Measurements from ENCODE around the gene YIPF3. TPM values are rescaled to one million over a fixed set of nuclear protein-coding genes. Genes with fewer than 3 reads are reported as not detected.

The YIPF3 gene
- polyA plus RNA-seq, 1 donor (not counting 4 experiments of a cell fraction or from before 2014, with no cell fraction given): 136 TPM

- Histone ChIP-seq H3K4me2 (ENCODE audit: control insufficient read depth, extremely low read depth, insufficient read depth, low read depth, low read length) (no peak overlapping the region), H2AFZ (ENCODE audit: control insufficient read depth, low read length) (no peak overlapping the region), H3K9me1 (ENCODE audit: control insufficient read depth, extremely low read depth, insufficient read depth, low read length) (no peaks in the 10 kb centered on the region), H3K27ac (ENCODE audit: control insufficient read depth, insufficient read depth, low read length) (no peak overlapping the region), H3K4me3 (ENCODE audit: control insufficient read depth in 2 of 3, extremely low read depth in 1 of 3, insufficient read depth in 2 of 3, low read depth in 1 of 3, low read length in 3 of 3) (no peak overlapping the region), H3K27me3 (ENCODE audit: control insufficient read depth, extremely low read depth, insufficient read depth, low read length) (no peaks in the 10 kb centered on the region), H3K4me1 (ENCODE audit: control insufficient read depth, extremely low read depth, insufficient read depth, low read length) (no peaks in the 10 kb centered on the region), H3K79me2 (ENCODE audit: control insufficient read depth, insufficient read depth, low read length) (no peaks in the 10 kb centered on the region), H3K36me3 (ENCODE audit: control insufficient read depth in 2 of 2, extremely low read depth in 1 of 2, insufficient read depth in 2 of 2, low read length in 2 of 2) (peaks cover 34 to 46% of the 10 kb centered on the region in 2 experiments), H3K9ac (ENCODE audit: control insufficient read depth, extremely low read depth, insufficient read depth, low read length) (no peak overlapping the region), H3K9me3 (ENCODE audit: control insufficient read depth, low read depth, low read length) (no peaks in the 10 kb centered on the region), H4K20me1 (ENCODE audit: control insufficient read depth, extremely low read depth, insufficient read depth, low read length) (no peaks in the 10 kb centered on the region)
- dilution Hi-C loops (cut with MboI; ENCODE audit: extremely low pct_ligation_motif_present, low sequenced_read_pairs): no loop called here
- no peak for DNase-seq (ENCODE audit: low read depth, low spot score)
- FAIRE-seq: no peak
- TF ChIP-seq, protein P1, sequence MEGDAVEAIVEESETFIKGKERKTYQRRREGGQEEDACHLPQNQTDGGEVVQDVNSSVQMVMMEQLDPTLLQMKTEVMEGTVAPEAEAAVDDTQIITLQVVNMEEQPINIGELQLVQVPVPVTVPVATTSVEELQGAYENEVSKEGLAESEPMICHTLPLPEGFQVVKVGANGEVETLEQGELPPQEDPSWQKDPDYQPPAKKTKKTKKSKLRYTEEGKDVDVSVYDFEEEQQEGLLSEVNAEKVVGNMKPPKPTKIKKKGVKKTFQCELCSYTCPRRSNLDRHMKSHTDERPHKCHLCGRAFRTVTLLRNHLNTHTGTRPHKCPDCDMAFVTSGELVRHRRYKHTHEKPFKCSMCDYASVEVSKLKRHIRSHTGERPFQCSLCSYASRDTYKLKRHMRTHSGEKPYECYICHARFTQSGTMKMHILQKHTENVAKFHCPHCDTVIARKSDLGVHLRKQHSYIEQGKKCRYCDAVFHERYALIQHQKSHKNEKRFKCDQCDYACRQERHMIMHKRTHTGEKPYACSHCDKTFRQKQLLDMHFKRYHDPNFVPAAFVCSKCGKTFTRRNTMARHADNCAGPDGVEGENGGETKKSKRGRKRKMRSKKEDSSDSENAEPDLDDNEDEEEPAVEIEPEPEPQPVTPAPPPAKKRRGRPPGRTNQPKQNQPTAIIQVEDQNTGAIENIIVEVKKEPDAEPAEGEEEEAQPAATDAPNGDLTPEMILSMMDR (optimal IDR thresholded peaks at IDR 0.05 in 1 of 3, IDR thresholded peaks at IDR 0.05 in 1 of 3, conservative IDR thresholded peaks at IDR 0.05 in 1 of 3; ENCODE audit: extremely low read depth in 1 of 3, insufficient read depth in 2 of 3, low read length in 3 of 3): no peak
- TF ChIP-seq EZH2 (IDR thresholded peaks at IDR 0.05; ENCODE audit: low read length): no peak
Measured at GRCh38 chr6:43547222-43547621, 30.5 kb upstream of the YIPF3 start.

DNA sequence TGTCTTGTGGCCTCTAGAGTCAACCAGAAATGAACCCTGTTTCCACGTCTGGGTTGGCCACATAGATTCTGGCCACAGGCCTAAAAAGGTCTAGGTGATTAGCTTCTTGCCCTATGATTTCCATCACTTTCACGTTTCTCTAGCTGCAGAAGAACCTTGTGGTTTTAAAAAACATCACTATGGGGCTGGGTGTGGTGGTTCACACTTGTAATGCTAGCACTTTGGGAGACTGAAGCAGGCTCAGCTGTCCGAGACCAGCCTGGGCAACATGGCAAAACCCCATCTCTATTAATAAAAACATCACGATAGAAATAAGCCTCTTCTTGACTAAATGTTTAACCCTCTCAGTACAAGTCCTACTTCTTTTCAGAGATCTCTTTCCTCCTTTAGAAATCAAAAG lies 27.7 kb upstream of the YIPF3 start:
- dilution Hi-C loops (cut with MboI; ENCODE audit: extremely low pct_ligation_motif_present, low sequenced_read_pairs): no loop called here
- H2AFZ ChIP-seq (ENCODE audit: control insufficient read depth, low read length): no peak overlapping the region

More for the DNA sequence above, 27.7 kb upstream of the YIPF3 start:
- Histone ChIP-seq H3K4me1 (ENCODE audit: control insufficient read depth, extremely low read depth, insufficient read depth, low read length) (no peaks in the 10 kb centered on the region), H3K9me3 (ENCODE audit: control insufficient read depth, low read depth, low read length) (no peaks in the 10 kb centered on the region), H4K20me1 (ENCODE audit: control insufficient read depth, extremely low read depth, insufficient read depth, low read length) (no peaks in the 10 kb centered on the region), H3K9me1 (ENCODE audit: control insufficient read depth, extremely low read depth, insufficient read depth, low read length) (no peaks in the 10 kb centered on the region), H3K36me3 (ENCODE audit: control insufficient read depth in 2 of 2, extremely low read depth in 1 of 2, insufficient read depth in 2 of 2, low read length in 2 of 2) (peaks cover 25 to 31% of the 10 kb centered on the region in 2 experiments), H3K9ac (ENCODE audit: control insufficient read depth, extremely low read depth, insufficient read depth, low read length) (no peak overlapping the region), H3K79me2 (ENCODE audit: control insufficient read depth, insufficient read depth, low read length) (no peaks in the 10 kb centered on the region), H3K27me3 (ENCODE audit: control insufficient read depth, extremely low read depth, insufficient read depth, low read length) (no peaks in the 10 kb centered on the region), H3K4me3 (ENCODE audit: control insufficient read depth in 2 of 3, extremely low read depth in 1 of 3, insufficient read depth in 2 of 3, low read depth in 1 of 3, low read length in 3 of 3) (no peak overlapping the region), H3K27ac (ENCODE audit: control insufficient read depth, insufficient read depth, low read length) (no peak overlapping the region), H3K4me2 (ENCODE audit: control insufficient read depth, extremely low read depth, insufficient read depth, low read depth, low read length) (no peak overlapping the region)
- no peak for DNase-seq (ENCODE audit: low read depth, low spot score)
- TF ChIP-seq, protein P1 (optimal IDR thresholded peaks at IDR 0.05 in 1 of 3, IDR thresholded peaks at IDR 0.05 in 1 of 3, conservative IDR thresholded peaks at IDR 0.05 in 1 of 3; ENCODE audit: extremely low read depth in 1 of 3, insufficient read depth in 2 of 3, low read length in 3 of 3): no peak
- no peak for TF ChIP-seq EZH2 (IDR thresholded peaks at IDR 0.05; ENCODE audit: low read length)
- FAIRE-seq: no peak
